ENCODE data around the gene TMEM45B. TPM values are rescaled to one million over a fixed set of nuclear protein-coding genes. Genes with fewer than 3 reads are reported as not detected.
"Not testable (repeated sequence)": the region's sequence is repeated elsewhere in the genome, so short reads cannot be mapped to it uniquely, and the experiment has no call there.

The TMEM45B gene
- total RNA-seq, 4 donors from 2014 or later = 0.47 to 3.9 TPM; not detected in 2

DNA sequence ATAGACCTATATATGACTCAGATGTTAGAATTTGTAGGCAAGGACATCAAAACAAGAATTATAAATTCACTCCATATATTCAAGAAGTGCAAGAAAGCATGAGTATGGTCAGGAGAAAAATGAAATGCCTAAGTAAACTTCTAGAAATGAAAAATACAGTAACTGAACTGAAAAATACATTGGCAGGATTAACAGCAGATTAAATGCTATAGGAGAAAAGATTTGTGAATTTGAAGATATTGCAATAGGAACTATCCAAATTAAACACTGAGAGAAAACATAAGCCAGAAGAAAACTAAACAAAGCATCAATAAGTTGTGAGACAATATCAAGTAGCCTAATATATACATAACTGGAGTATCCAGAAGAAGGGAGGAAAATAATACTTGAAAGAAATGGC lies 46.6 kb upstream of the TMEM45B start:
- H3K4me1 ChIP-seq = no peaks in the 10 kb centered on the region
- ATAC-seq = no peak
- TF ChIP-seq POLR2A (IDR thresholded peaks at IDR 0.05) (no peak), EP300 (IDR thresholded peaks at IDR 0.05) (no peak), CTCF (IDR thresholded peaks at IDR 0.05) (no peak), POLR2AphosphoS5 (IDR thresholded peaks at IDR 0.05) (no peak)
- H3K27ac ChIP-seq = no peak overlapping the region
- H3K36me3 ChIP-seq = no peaks in the 10 kb centered on the region
- H3K27me3 ChIP-seq = no peaks in the 10 kb centered on the region
- no peak overlapping the region for H3K4me3 ChIP-seq
- H3K9me3 ChIP-seq = peaks cover 0 to 30% (median 0%) of the 10 kb centered on the region in 3 donors

GRCh38 chr11:129770993-129771392 lies 44.7 kb upstream of the TMEM45B start:
- Histone ChIP-seq H3K4me1 (no peaks in the 10 kb centered on the region), H3K36me3 (no peaks in the 10 kb centered on the region), H3K4me3 (no peak overlapping the region), H3K9me3 (peaks cover 0 to 34% (median 0%) of the 10 kb centered on the region in 3 donors), H3K27me3 (no peaks in the 10 kb centered on the region), H3K27ac (no peak overlapping the region)
- 100% methylated on average over 1 of the region's 1 CpG for WGBS, 2 donors (ENCODE audit: low coverage in 1 of 2)
- ATAC-seq = no peak
- TF ChIP-seq POLR2AphosphoS5 (IDR thresholded peaks at IDR 0.05) (no peak), POLR2A (IDR thresholded peaks at IDR 0.05) (no peak), EP300 (IDR thresholded peaks at IDR 0.05) (no peak), CTCF (IDR thresholded peaks at IDR 0.05) (no peak)

DNA sequence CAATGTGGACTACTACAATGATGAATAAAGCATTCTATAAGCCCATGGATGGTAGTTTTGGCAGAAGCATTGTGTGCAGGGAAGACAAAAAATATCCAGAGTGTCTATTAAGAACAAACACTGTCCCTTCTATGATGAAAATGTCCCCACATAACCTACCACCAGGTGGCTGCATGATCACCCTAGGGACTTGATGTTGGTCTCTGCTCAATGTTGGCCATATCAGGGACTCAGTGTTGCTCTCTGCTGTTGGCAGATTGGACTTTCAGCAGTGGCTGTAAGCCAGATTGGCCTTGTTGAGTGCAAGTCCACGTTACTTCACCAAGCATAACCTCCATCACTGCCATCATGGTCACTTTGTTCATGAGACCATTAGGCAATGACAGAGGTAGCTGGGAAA lies 44.2 kb upstream of the TMEM45B start:
- H3K36me3 ChIP-seq, H3K27ac ChIP-seq, H3K4me3 ChIP-seq, H3K4me1 ChIP-seq, H3K27me3 ChIP-seq, ATAC-seq: not testable (repeated sequence)
- 60% methylated on average over 1 of the region's 1 CpG; no CpG with 5 or more reads in 1 of the 2 donors for WGBS, 2 donors (ENCODE audit: low coverage in 1 of 2)
- H3K9me3 ChIP-seq = peaks cover 0 to 34% (median 0%) of the 10 kb centered on the region in 3 donors

GRCh38 chr11:129778877-129779276 lies 36.8 kb upstream of the TMEM45B start:
- Histone ChIP-seq H3K36me3 (no peaks in the 10 kb centered on the region), H3K4me3 (no peak overlapping the region), H3K4me1 (no peaks in the 10 kb centered on the region), H3K9me3 (peaks cover 0 to 5% (median 0%) of the 10 kb centered on the region in 3 donors), H3K27ac (no peak overlapping the region), H3K27me3 (no peaks in the 10 kb centered on the region)
- no peak for ATAC-seq
- 54 to 80% methylated on average over 1 to 2 of the region's 5 CpGs for WGBS, 2 donors (ENCODE audit: low coverage in 1 of 2)
- TF ChIP-seq POLR2A (IDR thresholded peaks at IDR 0.05) = no peak
- TF ChIP-seq EP300 (IDR thresholded peaks at IDR 0.05) = no peak
- TF ChIP-seq CTCF (IDR thresholded peaks at IDR 0.05) = no peak
- no peak for TF ChIP-seq POLR2AphosphoS5 (IDR thresholded peaks at IDR 0.05)

- TF ChIP-seq EP300 (IDR thresholded peaks at IDR 0.05) = no peak
- TF ChIP-seq CTCF (IDR thresholded peaks at IDR 0.05) = no peak
- TF ChIP-seq POLR2AphosphoS5 (IDR thresholded peaks at IDR 0.05) = no peak
- TF ChIP-seq POLR2A (IDR thresholded peaks at IDR 0.05) = no peak
- H3K36me3 ChIP-seq = no peaks in the 10 kb centered on the region
- no peaks in the 10 kb centered on the region for H3K4me1 ChIP-seq
- H3K27ac ChIP-seq = no peak overlapping the region
- WGBS, 2 donors (ENCODE audit: low coverage in 1 of 2) = 39 to 89% methylated on average over 2 to 3 of the region's 3 CpGs
- no peaks in the 10 kb centered on the region for H3K27me3 ChIP-seq
- H3K4me3 ChIP-seq = no peak overlapping the region
- no peak for ATAC-seq
- H3K9me3 ChIP-seq = peaks cover 0 to 4% (median 0%) of the 10 kb centered on the region in 3 donors
These were observed 36.3 kb upstream of the TMEM45B start for GRCh38 chr11:129779342-129779741.

All from gastroesophageal sphincter (tissue), 4 donors.